Fibroblast of gingiva (primary cell): ENCODE data around the gene CCDC88B.
"Not testable (repeated sequence)": the region's sequence is repeated elsewhere in the genome, so short reads cannot be mapped to it uniquely, and the experiment has no call there.

Experiments used
- DNase-seq: peaks from one replicate; pipeline ENCODE4 v3.0.0-alpha.2; 2011; ENCODE audit warnings: low read depth

Gene CCDC88B

DNA sequence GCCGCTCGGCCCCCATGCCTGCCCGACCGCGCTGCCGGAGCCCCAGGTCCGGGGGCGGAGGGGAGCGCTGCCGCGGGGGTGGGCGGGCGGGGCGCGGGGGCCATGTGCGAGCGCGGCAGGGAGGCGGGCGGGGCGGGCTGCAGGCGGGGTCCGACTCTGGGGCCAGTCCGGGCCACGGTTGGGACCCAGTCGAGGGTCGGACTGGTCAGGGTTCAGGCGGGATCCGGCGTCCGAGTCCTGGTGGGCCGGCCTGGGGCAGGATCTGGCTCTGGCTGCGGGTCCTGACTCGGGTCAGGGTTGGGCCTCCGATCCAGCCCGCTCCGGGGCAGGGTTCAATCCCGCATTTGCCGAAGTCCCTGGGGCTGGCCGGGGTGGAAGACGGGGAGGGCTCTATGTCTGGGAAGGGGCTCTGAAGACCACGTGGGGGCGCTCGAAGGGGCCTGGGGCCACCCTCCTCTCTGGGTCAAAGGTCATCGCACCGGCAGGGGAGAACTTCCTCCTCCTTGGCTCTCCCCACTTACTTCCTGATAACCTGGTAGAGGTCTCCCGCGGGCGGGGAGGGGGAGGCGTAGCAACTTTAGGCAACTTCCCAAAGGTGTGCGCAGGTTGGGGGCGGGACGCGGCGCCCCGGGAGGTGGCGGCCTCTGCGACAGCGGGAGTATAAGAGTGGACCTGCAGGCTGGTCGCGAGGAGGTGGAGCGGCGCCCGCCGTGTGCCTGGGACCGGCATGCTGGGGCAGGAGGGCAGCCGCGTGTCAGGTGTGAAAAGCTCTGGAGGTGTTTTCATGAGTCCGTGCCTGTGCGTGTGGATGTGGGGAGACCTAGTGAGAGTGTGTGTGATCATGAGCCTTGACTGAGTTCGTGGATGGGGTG, 34.1 kb upstream of the CCDC88B start:
- no peak for DNase-seq

GRCh38 chr11:64306563-64306875, 33.5 kb upstream of the CCDC88B start:
- DNase-seq, result no peak

DNA sequence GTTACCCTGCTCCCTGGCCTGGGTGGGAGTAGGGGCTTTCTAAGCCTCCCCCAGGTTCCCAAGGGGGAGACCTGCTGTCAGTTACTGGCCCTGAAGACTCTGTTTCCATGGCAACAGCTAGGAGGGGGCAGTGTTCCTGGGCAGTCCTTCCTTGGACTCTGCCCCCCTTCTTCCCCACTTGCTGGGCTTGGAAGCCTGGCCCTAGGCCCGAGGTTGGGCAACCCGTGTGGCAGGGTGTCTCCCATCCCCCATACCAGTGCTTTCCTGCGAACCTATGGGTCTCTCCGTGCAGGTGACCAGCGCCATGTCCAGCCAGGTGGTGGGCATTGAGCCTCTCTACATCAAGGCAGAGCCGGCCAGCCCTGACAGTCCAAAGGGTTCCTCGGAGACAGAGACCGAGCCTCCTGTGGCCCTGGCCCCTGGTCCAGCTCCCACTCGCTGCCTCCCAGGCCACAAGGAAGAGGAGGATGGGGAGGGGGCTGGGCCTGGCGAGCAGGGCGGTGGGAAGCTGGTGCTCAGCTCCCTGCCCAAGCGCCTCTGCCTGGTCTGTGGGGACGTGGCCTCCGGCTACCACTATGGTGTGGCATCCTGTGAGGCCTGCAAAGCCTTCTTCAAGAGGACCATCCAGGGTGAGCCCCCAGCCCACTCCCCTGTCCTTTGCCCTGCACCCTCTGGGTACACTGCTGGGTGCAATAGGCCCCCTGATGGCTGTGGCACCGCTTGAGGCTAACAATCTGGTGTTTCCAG, 33.0 kb upstream of the CCDC88B start:
- peak; percentile 59 for DNase-seq

DNA sequence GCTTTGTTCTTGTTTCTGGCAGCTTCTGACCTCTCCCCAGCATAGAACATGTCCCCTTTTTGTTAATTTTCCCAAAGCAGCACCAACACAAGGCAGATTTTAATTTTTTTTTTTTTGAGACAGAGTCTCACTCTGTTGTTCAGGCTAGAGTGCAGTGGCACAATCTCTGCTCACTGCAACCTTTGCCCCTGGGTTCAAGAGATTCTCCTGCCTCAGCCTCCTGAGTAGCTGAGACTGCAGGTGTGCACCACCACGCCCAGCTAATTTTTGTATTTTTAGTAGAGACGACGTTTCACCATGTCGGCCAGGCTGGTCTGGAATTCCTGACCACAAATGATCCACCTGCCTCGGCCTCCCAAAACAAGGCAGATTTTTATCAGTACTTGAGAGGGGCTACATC, 32.2 kb upstream of the CCDC88B start:
- not testable (repeated sequence) for DNase-seq

DNA sequence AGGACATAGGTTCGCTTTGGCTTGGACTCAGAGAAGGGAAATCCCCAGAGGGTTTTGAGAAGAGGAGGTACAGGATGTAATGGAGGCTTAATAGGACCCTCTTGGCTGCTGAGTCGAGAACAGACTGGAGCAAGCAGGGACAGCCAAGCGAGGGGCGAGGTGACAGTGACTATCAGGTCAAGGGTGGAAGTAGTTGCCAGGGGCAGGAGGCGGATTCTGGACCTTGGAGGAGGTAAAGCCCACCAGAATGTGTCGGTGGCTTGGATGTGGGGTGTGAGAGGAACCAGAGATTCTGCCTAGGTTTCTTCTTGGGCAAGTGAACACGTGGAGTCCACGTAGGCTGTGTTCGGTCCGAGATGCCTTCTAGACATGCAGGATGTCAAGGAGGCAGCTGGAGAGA, 27.1 kb upstream of the CCDC88B start:
- no peak for DNase-seq

GRCh38 chr11:64313491-64314145, 26.4 kb upstream of the CCDC88B start:
- peak; percentile 50 for DNase-seq

- DNase-seq, result no peak
Measured at GRCh38 chr11:64314146-64314804, 25.7 kb upstream of the CCDC88B start.

GRCh38 chr11:64314805-64315561, 25.0 kb upstream of the CCDC88B start:
- DNase-seq, result no peak

DNA sequence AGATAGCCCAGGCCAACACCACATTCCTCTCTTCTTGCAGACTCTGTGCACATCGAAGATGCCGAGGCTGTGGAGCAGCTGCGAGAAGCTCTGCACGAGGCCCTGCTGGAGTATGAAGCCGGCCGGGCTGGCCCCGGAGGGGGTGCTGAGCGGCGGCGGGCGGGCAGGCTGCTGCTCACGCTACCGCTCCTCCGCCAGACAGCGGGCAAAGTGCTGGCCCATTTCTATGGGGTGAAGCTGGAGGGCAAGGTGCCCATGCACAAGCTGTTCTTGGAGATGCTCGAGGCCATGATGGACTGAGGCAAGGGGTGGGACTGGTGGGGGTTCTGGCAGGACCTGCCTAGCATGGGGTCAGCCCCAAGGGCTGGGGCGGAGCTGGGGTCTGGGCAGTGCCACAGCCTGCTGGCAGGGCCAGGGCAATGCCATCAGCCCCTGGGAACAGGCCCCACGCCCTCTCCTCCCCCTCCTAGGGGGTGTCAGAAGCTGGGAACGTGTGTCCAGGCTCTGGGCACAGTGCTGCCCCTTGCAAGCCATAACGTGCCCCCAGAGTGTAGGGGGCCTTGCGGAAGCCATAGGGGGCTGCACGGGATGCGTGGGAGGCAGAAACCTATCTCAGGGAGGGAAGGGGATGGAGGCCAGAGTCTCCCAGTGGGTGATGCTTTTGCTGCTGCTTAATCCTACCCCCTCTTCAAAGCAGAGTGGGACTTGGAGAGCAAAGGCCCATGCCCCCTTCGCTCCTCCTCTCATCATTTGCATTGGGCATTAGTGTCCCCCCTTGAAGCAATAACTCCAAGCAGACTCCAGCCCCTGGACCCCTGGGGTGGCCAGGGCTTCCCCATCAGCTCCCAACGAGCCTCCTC, 24.1 kb upstream of the CCDC88B start:
- DNase-seq, result not testable (repeated sequence)

DNA sequence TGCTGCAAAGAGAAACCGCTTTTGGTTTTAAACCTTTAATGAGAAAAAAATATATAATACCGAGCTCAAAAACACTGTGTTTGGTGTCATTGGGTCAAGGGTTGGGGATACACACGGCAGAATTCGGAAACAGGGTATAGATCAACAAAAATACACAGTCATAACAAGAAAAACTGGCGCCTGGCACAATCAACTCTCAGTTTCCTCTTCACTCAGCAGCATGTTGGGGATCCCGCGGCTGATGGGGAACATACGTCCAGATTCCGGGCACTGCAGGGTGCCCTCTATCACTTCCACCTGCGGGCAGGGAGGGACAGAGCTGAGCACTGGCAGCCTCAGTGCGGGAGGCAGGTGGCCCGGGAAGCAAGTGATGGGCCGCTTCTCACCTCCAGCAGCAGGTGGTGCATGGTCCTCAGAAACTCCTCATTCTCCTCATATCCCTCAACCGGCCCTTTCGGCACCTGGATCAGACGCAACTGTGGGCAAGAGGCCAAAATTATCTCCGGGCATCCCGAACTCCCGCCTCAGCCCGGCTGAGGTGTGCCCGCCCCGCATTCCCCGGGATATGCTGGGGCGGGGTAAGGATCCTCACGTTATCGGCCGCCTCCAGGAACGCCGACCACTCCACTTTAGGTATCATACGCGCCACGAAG, 23.2 kb upstream of the CCDC88B start:
- DNase-seq, result no peak

GRCh38 chr11:64317325-64317960, 22.6 kb upstream of the CCDC88B start, which contains the start of gene TRMT112:
TRMT112 (minus strand) TSS chr11:64317559; CDS start chr11:64317526, 33 bp downstream.
- DNase-seq, result peak; percentile 96

GRCh38 chr11:64317961-64318765, 21.8 kb upstream of the CCDC88B start, which contains the start of gene PRDX5:
PRDX5 (plus strand) TSS chr11:64318121; CDS start chr11:64318216, 95 bp downstream.
- DNase-seq, result peak; percentile 97

DNA sequence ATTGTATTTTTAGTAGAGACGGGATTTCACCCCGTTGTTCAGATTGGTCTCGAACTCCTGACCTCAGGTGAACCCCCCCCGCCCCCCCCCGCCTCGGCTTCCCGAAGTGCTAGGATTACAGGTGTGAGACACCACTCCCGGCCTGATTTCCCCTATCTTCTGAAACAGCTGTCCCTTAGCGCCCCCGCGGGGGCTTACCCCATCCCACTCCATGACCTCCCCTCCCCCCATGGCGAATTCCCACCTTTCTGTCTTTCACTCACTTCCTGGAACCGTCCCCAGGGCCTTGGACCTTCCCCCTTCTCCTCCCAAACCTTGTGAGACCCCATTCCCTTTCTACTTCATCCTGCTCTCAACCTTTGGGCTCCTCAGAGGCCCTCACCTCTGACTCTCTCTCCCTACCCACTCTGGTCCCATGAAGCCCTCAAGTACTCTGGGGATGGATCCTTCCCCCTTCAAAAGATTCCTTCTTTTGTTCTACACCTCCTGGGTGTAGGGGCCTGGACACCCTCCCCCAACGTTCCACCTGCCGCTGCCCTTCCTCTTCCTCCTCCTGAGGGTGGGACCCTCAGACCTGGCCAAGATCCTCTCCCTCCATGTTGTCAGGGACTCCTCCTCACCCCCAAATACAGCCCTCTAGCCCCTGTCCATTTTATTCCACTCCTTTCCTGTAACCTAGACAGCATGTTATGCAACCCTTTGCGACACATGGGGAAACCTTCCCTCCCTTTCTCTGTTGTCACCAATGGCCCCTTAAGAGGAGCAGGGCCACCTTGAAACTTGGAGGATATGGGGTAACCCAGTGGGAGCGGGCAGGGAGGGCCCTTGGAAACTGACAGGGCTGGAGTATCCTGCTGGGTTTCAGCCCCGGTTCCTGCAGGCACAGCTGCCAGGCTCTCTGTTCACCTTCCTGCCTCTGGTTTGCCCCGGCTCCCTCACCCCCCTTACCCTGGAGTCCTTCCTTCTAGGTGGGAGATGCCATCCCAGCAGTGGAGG, 20.9 kb upstream of the CCDC88B start:
- DNase-seq, result no peak

DNA sequence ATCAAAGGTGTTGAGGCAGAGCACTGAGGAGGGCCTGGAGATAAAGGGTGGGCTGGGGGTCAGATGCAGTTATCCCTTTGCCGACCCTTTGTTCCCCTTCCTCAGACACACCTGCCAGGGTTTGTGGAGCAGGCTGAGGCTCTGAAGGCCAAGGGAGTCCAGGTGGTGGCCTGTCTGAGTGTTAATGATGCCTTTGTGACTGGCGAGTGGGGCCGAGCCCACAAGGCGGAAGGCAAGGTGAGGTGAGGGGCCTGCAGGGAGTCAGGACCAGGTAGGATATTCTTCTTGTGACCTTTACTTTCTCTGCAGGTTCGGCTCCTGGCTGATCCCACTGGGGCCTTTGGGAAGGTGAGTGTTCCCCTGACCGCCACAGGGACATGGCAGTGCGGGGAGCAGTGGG, 19.4 kb upstream of the CCDC88B start:
- DNase-seq, result no peak

- DNase-seq, result no peak
Measured at GRCh38 chr11:64321026-64321425, 19.0 kb upstream of the CCDC88B start.

GRCh38 chr11:64321533-64321932, 18.5 kb upstream of the CCDC88B start:
- no peak for DNase-seq

DNA sequence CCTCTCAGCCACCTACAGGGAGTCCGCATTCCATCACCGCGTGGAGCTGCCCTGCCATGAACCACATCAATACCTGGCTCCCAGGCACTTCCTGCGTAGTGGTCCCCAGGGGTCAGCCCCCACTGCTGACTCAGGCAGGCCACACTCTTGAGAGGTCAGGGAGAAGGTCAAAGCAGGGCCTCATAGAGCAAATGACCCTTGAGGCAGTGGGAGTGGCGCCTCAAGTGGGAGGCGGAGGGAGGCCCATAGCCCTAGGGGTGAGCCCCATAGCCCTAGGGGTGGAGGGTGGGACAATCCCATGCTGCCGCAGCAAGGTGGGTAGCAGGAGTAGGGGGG, 17.1 kb upstream of the CCDC88B start:
- no peak for DNase-seq
